ENCODE data around the gene SORL1-AS1.
A peak's percentile ranks its signal among the peaks of the same experiment; 100 is the strongest.

Gene SORL1-AS1

DNA sequence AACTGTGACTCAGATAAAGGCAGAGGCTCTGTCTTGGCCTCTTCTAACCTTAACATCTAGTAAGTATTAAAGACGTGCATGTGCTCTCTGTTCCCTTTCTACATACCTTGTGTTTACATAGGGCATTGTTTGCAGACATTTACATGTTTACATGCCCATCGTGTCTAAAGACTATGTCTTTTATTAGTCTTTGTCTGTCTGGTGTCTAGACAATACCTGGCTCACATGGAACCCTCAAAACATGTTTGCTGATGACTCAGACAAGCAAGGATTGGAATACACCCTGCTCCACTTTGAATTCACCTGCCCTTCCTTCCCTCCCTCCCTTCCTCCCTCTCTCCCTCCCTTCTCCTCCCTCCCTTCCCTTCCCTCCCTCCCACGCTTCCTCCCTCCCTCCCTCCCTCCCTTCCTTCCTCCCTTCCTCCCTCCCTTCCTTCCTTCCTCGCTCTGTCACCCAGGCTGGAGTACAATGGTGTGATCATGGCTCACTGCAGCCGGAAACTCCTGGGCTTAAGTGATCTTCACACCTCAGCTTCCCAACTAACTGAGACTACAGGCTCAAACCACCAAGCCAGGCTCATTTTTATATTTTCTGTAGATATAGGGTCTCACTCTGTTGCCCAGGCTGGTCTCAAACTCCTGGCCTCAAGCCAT lies 23.7 kb upstream of the SORL1-AS1 start:
- DNase-seq (ENCODE audit: low spot score) = peak; percentile 60

- DNase-seq (ENCODE audit: low spot score) = no peak
These were observed 21.9 kb upstream of the SORL1-AS1 start for GRCh38 chr11:121474680-121475079.

DNA sequence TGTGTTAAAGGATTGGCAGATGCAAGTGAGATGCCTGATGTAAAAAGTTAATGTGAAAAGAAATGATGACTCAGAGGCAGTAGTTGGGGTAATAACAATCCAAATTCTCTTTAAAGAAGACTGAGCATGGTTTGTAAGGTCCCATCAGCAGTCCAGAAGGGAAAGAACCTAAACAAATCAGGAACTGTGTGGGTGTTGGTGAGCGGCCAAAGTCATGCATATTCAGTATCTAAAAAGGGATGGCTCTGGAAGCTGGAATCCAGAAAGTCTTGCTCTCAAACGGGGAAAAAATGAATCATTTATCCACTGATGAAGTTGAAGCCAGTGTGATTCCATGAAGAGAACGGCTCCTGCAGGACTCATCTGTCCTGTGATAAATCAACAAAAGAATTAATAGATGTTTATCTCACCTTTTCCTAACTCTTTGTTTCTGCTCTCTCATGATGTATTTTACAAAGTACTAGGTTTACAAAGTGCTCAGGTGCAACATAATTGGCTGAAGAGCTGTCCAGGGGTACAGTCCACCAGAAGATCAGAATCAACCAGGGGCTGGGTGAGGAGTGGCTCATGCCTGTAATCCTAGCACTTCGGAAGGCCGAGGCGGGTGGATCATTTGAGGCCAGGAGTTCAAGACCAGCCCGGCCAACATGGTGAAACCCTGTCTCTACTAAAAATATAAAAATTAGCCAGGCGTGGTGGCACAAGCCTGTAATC lies 20.5 kb upstream of the SORL1-AS1 start:
- DNase-seq (ENCODE audit: low spot score) = no peak

GRCh38 chr11:121472312-121472711 lies 19.5 kb upstream of the SORL1-AS1 start:
- peak; percentile 57 for DNase-seq (ENCODE audit: low spot score)

GRCh38 chr11:121471167-121471566 lies 18.4 kb upstream of the SORL1-AS1 start:
- no peak for DNase-seq (ENCODE audit: low spot score)

DNA sequence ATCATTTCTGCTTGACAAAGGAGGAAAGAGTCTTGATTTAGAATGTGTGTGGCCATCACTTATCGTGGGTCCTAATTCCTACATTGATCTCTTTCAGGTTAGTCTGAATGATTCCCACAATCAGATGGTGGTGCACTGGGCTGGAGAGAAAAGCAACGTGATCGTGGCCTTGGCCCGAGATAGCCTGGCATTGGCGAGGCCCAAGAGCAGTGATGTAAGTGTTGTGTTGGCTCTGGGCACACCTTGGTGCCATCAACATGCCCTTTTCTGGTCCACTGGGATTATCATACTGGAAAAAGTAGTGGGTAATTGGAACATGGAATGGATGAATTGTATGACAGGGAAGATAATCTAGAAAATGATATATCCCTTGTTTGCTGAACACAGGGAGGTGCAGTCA lies 17.1 kb upstream of the SORL1-AS1 start:
- no peak for DNase-seq (ENCODE audit: low spot score)

DNA sequence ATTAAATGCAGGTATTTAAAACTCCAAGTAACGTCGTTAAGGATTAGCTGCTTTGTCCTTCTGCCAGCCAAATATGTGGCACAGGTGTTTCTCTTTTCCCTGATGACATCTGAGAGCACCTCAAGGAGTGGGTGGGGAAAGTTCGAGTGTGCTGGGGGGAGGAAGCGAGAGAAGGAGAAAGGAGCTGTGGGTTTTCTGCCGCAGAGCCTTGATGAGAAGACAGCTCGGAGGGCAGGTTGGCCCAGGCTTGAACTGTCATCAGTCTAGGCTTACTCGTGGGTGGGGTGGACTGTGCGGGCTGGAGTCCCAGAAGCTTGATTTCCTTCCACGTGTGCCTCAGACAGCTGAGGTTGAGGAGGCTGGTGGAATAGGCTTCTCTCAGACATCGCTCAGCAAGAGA lies 15.2 kb upstream of the SORL1-AS1 start:
- DNase-seq (ENCODE audit: low spot score) = peak; percentile 79

- no peak for DNase-seq (ENCODE audit: low spot score)
These were observed 14.7 kb upstream of the SORL1-AS1 start for GRCh38 chr11:121467471-121467870.

- peak; percentile 75 for DNase-seq (ENCODE audit: low spot score)
These were observed 13.5 kb upstream of the SORL1-AS1 start for GRCh38 chr11:121466063-121466794.

DNA sequence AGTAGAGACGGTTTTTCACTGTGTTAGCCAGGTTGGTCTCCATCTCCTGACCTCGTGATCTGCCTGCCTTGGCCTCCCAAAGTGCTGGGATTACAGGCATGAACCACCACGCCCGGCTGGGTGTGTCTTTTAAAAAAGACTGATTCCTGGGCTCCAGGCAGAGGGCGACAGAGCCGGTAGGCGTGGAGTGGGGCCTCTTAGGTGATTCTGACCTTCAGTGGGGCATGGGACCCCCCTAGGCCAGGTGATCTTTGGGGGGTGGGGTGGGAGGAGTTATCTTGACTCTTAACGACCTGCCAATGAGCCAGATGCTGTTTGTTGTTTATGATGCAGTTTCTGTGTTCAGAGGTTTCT lies 12.9 kb upstream of the SORL1-AS1 start:
- no peak for DNase-seq (ENCODE audit: low spot score)

DNA sequence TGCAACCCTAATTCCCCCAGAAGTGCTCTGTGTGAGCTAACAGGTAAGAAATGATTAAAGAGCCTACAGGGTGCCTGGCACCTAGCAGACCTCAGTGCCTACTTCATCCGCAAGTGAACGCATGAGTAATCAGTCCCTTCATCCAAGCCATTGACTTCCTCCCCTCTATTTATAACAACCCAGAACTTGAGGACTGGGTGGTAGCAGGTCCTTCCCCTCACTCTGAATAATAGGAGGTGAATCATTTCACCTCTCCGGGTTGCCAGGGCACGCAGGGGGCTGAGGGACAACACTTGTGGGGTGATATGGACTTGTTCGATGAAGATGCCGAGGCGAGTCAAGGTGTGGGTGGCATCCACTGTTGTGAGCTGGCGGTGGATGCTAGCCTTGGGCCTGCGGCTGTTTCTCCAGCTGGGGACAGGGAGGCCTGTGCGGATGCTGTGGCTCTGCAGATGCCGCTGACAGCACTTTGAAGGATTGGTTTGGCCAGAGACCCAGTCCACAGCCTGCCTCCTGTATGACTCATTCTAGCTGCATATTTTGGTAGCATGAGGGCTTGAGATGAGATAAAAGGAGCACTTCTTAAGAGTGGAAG lies 11.7 kb upstream of the SORL1-AS1 start:
- peak; percentile 89 for DNase-seq (ENCODE audit: low spot score)

DNA sequence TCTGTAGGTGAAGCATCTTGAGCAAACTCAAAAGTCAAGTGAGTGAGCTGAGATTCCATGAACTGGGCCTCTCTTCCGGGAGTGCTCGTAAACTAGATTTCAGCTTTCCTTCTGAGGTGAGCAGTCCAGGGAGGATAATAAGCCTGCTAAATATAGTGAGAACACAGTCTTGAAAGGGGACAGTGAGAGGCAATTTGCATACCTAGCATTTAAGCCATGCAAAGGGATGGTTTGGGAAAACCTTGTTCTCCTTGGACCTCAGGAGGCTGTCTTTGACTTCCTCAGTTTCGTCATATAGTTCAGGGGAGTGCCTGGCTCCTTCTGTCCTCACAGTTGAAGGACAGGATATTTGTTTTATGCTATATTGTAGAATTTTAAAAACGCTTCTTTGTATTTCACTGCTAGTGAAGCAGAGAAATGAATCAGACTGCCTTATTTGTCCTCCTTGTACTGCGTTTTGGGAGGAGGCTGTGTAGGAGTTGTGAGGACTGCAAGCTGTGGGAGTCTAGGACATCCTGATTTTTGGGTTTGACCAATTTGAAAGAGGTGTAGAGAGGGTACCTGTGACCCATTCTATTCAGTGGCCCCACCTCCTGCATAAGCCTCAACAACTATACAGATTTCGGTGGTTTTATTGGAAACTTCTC lies 11.0 kb upstream of the SORL1-AS1 start:
- DNase-seq (ENCODE audit: low spot score) = no peak

- DNase-seq (ENCODE audit: low spot score) = no peak
These were observed 9.1 kb upstream of the SORL1-AS1 start for GRCh38 chr11:121461843-121462242.

DNA sequence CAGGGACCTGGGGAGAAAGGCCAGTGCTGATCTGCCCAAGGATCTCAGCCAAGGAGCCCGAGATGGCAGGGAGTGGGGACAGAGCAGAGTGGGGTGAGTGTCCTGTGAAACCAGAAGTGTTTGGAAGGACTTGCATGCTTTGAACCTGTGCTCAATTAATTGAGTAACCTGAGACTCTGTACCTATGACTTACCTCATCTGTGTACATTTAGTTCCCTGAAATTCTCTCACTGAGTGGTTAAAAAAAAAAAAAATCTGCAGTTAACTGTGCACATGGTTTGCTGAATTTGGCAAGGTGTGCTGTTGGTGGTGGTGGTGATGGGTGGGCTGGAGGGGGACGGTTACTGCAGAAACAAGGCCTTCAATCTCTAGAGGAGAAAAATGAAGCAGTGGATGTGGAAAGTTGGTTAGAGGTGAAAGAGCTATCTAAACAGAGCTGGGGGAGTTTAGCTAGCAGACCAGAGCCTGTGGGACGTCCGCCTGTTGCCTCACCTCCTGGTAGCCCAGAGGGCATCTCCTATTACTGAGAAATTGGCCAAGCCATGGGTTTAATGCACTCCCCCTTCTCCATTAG lies 8.3 kb upstream of the SORL1-AS1 start:
- no peak for DNase-seq (ENCODE audit: low spot score)

DNA sequence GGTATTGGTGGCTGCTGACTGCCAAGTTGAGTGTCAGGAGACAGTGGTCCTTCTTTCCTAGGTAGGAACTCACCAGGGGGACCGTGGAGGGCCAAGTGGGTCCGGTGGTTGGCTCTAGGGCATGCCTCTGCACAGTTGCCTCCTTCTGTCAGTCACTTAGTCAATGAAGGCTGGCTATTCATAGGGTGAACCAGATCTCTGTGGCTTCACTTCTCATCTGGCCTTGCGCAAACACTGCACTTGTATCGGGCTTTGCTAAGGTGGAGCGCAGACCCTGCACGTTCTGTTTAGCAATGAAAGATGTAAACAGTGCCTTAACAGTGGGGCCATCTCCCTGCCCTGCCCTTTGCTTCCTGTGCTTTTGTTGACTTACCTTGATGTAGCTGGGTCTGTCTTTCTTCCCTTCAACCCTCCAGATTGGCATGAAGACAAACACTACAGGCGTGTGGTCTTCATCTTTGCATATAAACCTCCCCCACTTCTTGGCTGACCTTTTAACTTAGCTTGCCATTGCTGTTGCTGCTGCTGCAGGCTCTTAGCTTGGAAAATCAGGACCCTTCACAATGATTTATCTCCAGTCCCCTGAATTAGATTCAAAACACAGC lies 6.7 kb upstream of the SORL1-AS1 start:
- DNase-seq (ENCODE audit: low spot score) = peak; percentile 62

GRCh38 chr11:121458551-121458950 lies 5.8 kb upstream of the SORL1-AS1 start:
- DNase-seq (ENCODE audit: low spot score) = no peak

DNA sequence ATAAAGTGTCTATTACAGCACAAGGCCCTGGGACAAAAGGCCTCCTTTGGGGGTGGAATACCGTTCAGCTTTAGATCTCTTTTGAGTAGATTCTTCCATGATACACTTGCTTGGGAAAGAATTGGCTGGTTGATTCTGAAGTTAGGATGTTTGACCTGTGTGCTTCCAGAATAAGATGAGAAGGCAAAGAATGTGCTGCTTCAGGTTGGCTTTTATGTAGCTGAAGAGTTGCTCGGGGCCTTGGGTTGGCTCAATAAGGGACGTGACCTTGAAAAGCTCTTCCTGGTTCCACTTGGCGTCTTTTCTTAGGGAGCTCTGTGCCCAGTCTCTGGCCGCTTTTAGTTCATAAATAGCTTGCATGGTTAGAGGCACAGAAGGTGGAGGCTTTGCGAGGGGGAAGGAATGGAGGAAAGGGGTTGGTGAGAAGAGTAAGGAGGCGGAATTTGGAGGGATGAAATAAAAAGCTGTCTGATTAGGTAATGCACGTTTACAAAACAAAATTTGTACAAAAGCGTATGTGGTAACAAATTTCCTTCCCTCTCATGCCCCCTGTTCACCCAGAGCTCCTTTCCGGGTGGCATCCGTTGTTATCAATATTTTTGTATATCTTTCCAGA lies 4.2 kb upstream of the SORL1-AS1 start:
- no peak for DNase-seq (ENCODE audit: low spot score)

- no peak for DNase-seq (ENCODE audit: low spot score)
These were observed 3.4 kb upstream of the SORL1-AS1 start for GRCh38 chr11:121456151-121456550.

DNA sequence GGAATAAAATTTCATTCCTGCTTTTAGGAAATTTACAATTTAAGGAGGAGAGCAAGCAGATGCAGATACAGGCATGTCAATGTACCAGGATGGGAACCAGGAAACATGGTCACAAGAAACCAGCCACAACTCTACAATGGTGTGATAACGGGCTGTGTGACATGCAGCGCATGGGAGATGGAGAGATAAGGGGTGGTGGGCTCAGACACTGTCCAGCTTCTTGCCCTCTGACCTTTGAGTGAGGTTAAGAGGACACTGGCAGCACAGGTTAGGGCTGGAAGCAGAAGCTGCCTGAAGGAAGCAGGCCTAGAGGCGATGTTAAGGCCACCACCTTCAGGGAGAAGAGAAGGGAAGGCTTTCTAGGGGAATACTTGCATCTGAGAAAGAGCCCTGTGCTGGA lies 2.3 kb upstream of the SORL1-AS1 start:
- DNase-seq (ENCODE audit: low spot score) = no peak

- no peak for DNase-seq (ENCODE audit: low spot score)
These were observed 977 bp upstream of the SORL1-AS1 start for GRCh38 chr11:121453589-121454299.
